ENCODE data around the gene SOCS6. TPM values are rescaled to one million over a fixed set of nuclear protein-coding genes. Genes with fewer than 3 reads are reported as not detected.

The SOCS6 gene
- total and polyA plus RNA-seq, 4 donors: 5.9 to 22.8 (median 15.5) TPM

GRCh38 chr18:70280007-70280925 lies 8.6 kb upstream of the SOCS6 start:
- no peaks in the 10 kb centered on the region for H3K9me3 ChIP-seq (ENCODE audit: control insufficient read depth, low read length)
- WGBS, 2 donors: 87 to 94% methylated on average over 5 of the region's 5 CpGs
- intact Hi-C loops (cut with DNase I): no loop called here
- no peaks in the 10 kb centered on the region for H3K4me1 ChIP-seq (ENCODE audit: control insufficient read depth in 1 of 2, insufficient read depth in 2 of 2, low read length in 2 of 2)
- no peaks in the 10 kb centered on the region for H3K36me3 ChIP-seq (ENCODE audit: control insufficient read depth in 1 of 2, insufficient read depth in 2 of 2, low read length in 1 of 2)
- H3K4me3 ChIP-seq (ENCODE audit: low read length in 2 of 2): no peak overlapping the region
- H3K27ac ChIP-seq (ENCODE audit: low read depth in 1 of 2, low read length in 2 of 2): no peak overlapping the region
- DNase-seq (no peak), ATAC-seq (ENCODE audit: low FRiP score) (no peak)
- no peaks in the 10 kb centered on the region for H3K27me3 ChIP-seq (ENCODE audit: control insufficient read depth in 1 of 2, insufficient read depth in 2 of 2, low read length in 1 of 2)

DNA sequence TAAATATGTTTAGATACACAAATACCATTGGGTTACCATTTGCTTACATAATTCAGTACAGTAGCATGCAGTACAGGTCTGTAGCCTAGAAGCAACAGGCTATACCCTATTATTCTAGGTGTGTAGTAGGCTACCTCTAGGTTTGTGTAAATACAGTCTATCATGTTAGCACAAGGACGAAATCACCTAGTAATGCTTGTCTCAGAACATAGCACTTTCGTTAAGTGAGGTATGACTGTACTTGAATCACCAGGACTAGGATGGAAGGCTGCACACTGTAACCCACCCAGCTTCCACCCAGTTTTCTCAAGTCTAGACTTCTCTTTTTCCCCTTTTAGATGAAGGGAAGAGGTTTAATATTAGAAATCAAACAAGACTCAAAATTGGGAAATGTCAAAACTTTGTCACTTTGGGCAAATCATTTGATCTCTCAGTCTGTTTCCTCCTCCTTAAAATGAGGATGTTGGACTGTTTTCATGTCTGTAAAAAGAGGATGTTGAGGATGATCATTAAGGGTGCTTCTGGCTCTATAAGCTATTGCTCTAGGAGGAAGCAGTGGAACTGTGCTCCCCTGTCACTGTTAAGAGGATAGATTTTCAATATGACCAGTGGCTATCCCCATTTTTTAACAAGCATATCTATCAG lies 3.7 kb upstream of the SOCS6 start:
- no peak for DNase-seq
- no peaks in the 10 kb centered on the region for H3K9me3 ChIP-seq (ENCODE audit: control insufficient read depth, low read length)
- no peak overlapping the region for H3K27ac ChIP-seq (ENCODE audit: low read depth in 1 of 2, low read length in 2 of 2)
- intact Hi-C loops (cut with DNase I): loop anchor here (5.0 kb wide), 4 partner anchors 42 to 147 kb away; no protein-coding TSS in a partner anchor
- H3K4me3 ChIP-seq (ENCODE audit: low read length in 2 of 2): no peak overlapping the region
- no peaks in the 10 kb centered on the region for H3K27me3 ChIP-seq (ENCODE audit: control insufficient read depth in 1 of 2, insufficient read depth in 2 of 2, low read length in 1 of 2)
- H3K4me1 ChIP-seq (ENCODE audit: control insufficient read depth in 1 of 2, insufficient read depth in 2 of 2, low read length in 2 of 2): no peaks in the 10 kb centered on the region
- ATAC-seq (ENCODE audit: low FRiP score): no peak
- no peaks in the 10 kb centered on the region for H3K36me3 ChIP-seq (ENCODE audit: control insufficient read depth in 1 of 2, insufficient read depth in 2 of 2, low read length in 1 of 2)
- whole genome bisulfite sequencing, 2 donors: 85 to 87% methylated on average over 2 of the region's 2 CpGs

DNA sequence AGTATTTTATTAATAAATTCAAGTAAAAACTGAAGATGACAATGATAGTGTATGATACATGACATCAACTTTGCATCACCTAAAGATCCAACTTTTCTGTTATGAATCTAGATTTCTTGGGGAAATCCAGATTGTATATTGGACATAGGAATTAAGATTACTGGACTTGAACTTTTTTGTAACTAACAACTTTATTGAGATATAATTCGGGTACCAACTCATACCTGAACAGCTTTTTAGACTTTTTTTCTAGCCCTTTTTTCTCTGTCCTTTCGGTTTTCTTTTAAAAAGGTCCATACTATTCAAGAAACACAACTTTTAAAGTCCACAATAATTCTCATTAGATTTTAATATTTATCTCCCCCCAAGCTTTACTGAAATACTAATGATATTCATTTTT lies 1.1 kb upstream of the SOCS6 start:
- no peaks in the 10 kb centered on the region for H3K9me3 ChIP-seq (ENCODE audit: control insufficient read depth, low read length)
- WGBS, 2 donors: 91 to 93% methylated on average over 2 of the region's 2 CpGs
- H3K27me3 ChIP-seq (ENCODE audit: control insufficient read depth in 1 of 2, insufficient read depth in 2 of 2, low read length in 1 of 2): no peaks in the 10 kb centered on the region
- ATAC-seq (ENCODE audit: low FRiP score): no peak
- intact Hi-C loops (cut with DNase I): loop anchor here (5.0 kb wide), 4 partner anchors 40 to 145 kb away; no protein-coding TSS in a partner anchor
- DNase-seq: no peak
- H3K4me3 ChIP-seq (ENCODE audit: low read length in 2 of 2): no peak overlapping the region
- peaks cover 0 to 5% of the 10 kb centered on the region in 2 donors for H3K4me1 ChIP-seq (ENCODE audit: control insufficient read depth in 1 of 2, insufficient read depth in 2 of 2, low read length in 2 of 2)
- no peaks in the 10 kb centered on the region for H3K36me3 ChIP-seq (ENCODE audit: control insufficient read depth in 1 of 2, insufficient read depth in 2 of 2, low read length in 1 of 2)
- no peak overlapping the region for H3K27ac ChIP-seq (ENCODE audit: low read depth in 1 of 2, low read length in 2 of 2)

DNA sequence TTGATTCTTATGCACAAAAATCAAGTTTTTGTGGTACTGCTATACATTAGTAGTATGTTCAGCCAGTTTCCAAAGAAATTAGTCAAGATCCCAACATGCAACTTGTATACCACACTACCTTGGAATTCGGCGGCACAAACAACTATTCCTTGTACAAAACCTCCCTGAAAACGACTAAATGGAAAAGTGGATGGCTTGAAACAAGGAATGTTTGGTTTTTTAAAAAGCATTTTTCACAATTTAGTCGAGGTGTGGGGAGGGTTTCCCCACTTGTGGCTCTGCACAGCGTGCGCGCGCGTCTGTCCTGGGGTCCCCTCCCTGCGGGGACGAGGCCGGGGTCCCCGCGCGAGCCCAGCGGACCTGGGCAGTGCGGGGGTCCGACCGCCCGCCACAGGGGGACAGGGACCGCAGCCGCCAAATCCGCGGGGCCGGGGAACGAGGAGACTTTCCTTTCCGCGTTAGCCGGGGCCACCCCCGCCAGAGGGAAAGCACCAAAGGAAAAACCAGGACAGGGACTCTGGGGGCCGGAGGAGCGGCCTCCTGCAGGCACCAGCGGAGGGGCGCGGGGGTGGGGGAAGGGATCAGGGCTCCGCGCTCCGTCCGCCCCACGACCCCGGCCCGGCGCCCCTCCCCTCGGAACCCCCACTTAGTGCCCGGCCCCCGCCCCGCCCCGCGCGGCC lies 534 bp upstream of the SOCS6 start:
- peaks cover 0 to 5% of the 10 kb centered on the region in 2 donors for H3K4me1 ChIP-seq (ENCODE audit: control insufficient read depth in 1 of 2, insufficient read depth in 2 of 2, low read length in 2 of 2)
- DNase-seq (peak; percentile 58 to 83), ATAC-seq (ENCODE audit: low FRiP score) (peak; percentile 51)
- H3K4me3 ChIP-seq (ENCODE audit: low read length in 2 of 2): peak overlapping the region; percentile 93 to 96
- intact Hi-C loops (cut with DNase I): loop anchor here (5.0 kb wide), 4 partner anchors 39 to 144 kb away; no protein-coding TSS in a partner anchor
- H3K9me3 ChIP-seq (ENCODE audit: control insufficient read depth, low read length): no peaks in the 10 kb centered on the region
- H3K27me3 ChIP-seq (ENCODE audit: control insufficient read depth in 1 of 2, insufficient read depth in 2 of 2, low read length in 1 of 2): no peaks in the 10 kb centered on the region
- peak overlapping the region; percentile 87 to 91 for H3K27ac ChIP-seq (ENCODE audit: low read depth in 1 of 2, low read length in 2 of 2)
- no peaks in the 10 kb centered on the region for H3K36me3 ChIP-seq (ENCODE audit: control insufficient read depth in 1 of 2, insufficient read depth in 2 of 2, low read length in 1 of 2)
- 1% methylated on average over 39 to 50 of the region's 50 CpGs for WGBS, 2 donors

DNA sequence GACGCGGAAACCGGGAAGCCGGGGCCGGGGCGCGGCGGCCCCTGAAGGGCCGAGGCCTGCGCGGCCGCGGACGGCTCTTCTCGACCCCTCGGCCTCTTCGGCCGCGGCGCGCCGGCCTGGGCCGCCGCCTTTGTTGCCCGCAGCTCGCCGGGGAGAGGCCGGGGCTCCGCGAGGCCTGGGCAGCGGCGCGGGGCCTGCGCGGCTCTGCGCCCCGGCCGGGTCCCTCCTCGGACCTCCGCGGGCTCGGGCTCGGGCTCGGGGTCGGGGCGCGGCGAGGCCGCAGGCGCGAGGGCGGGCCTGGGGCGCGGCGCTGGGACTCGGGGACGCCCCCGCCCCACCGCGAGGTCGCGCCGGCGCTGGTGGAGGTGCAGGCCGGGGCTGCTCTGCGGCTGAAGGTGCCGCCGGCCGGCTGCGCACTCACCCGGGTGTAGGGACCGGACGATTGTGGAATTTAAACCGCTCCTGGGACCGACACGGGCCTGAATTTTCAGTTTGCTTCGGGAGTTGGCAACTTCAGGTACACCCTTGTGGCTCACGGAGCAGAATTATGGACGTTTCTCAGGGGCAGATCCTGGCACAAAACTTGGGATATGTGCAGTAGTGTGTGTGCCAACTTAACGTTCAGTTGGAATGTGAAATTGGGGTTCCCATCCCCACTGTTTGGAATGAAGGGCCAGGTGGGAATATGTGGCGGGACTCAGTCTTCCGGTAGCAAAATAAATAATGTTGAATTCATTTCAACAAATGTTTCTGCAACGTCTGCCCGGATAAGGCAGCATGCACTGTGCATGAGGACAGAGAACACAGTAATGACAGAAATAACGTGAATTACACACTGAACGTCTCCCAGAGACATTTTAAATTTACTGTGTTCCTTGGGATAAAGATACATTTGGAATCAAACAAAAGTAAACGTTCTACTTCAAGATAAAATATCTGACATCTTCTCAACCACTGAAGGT lies 787 bp downstream of the SOCS6 start:
- Histone ChIP-seq H3K27me3 (ENCODE audit: control insufficient read depth in 1 of 2, insufficient read depth in 2 of 2, low read length in 1 of 2) (no peaks in the 10 kb centered on the region), H3K4me3 (ENCODE audit: low read length in 2 of 2) (peak overlapping the region; percentile 93 to 96), H3K4me1 (ENCODE audit: control insufficient read depth in 1 of 2, insufficient read depth in 2 of 2, low read length in 2 of 2) (peaks cover 0 to 5% of the 10 kb centered on the region in 2 donors), H3K27ac (ENCODE audit: low read depth in 1 of 2, low read length in 2 of 2) (peak overlapping the region; percentile 58 to 91), H3K9me3 (ENCODE audit: control insufficient read depth, low read length) (no peaks in the 10 kb centered on the region), H3K36me3 (ENCODE audit: control insufficient read depth in 1 of 2, insufficient read depth in 2 of 2, low read length in 1 of 2) (no peaks in the 10 kb centered on the region)
- peak; percentile 59 to 77 for DNase-seq
- intact Hi-C loops (cut with DNase I): loop anchor here (2.0 to 5.0 kb wide), 5 partner anchors 38 to 143 kb away; no protein-coding TSS in a partner anchor
- 0 to 1% methylated on average over 51 to 87 of the region's 87 CpGs for WGBS, 2 donors
- peak; percentile 61 for ATAC-seq (ENCODE audit: low FRiP score)

DNA sequence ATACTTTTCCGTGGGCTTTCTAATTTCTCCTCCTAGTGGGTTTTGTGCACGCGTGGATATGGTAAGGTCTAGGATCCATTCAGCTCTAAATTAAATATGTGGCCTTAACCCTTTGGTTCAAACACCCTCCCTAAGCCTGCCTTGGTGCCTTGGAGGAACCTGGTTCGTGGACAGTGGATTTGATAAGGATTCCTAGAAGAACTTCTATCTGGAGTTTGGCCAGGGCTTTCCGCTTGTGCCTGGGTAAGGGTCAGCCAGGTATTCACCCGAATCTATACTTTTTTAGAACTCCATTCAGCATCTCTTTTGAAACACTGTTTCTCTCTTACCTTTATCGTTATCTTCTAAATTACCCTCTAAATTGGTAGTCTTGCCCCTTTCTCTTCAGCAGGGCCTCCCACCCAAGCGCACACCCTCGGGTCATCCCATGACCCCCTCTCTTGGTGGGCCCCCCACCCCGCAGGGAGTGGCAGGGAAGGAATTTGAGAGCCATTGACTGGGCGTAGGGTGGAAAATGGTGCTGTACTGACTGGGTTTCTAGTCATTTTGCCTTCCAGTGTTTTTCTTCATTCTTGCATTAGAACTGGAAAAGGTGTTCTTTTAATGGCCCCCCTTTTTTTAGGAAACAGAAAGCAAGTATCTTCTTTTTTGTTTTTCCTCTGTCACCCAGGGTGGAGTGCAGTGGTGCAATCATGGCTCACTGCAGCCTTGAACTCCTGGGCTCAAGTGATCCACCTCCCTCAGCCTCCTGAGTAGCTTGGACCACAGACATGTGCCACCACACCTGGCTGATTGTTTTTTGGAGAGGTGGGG lies 1.8 kb downstream of the SOCS6 start:
- ATAC-seq (ENCODE audit: low FRiP score): no peak
- no peaks in the 10 kb centered on the region for H3K9me3 ChIP-seq (ENCODE audit: control insufficient read depth, low read length)
- no peaks in the 10 kb centered on the region for H3K36me3 ChIP-seq (ENCODE audit: control insufficient read depth in 1 of 2, insufficient read depth in 2 of 2, low read length in 1 of 2)
- no peak for DNase-seq
- no peaks in the 10 kb centered on the region for H3K27me3 ChIP-seq (ENCODE audit: control insufficient read depth in 1 of 2, insufficient read depth in 2 of 2, low read length in 1 of 2)
- intact Hi-C loops (cut with DNase I): loop anchor here in 1 of 2 donors (2.0 kb wide), 1 partner anchor 84 kb away; no protein-coding TSS in a partner anchor
- no peak overlapping the region for H3K4me3 ChIP-seq (ENCODE audit: low read length in 2 of 2)
- H3K27ac ChIP-seq (ENCODE audit: low read depth in 1 of 2, low read length in 2 of 2): no peak overlapping the region
- H3K4me1 ChIP-seq (ENCODE audit: control insufficient read depth in 1 of 2, insufficient read depth in 2 of 2, low read length in 2 of 2): peaks cover 0 to 5% of the 10 kb centered on the region in 2 donors
- 59 to 60% methylated on average over 11 of the region's 11 CpGs for whole genome bisulfite sequencing, 2 donors

DNA sequence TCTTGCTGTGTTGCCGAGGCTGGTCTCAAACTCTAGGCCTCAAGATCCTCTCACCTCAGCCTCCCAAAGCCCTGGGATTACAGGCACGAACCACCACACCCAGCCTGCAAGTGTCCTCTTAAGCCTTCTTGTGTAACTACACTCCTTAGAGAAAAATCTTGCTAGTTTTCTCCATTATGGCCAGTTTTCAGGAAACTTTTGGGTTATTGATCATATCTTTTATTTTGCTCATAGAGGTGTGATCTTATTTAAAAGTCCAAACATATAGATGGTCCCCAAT lies 2.4 kb downstream of the SOCS6 start:
- H3K27me3 ChIP-seq (ENCODE audit: control insufficient read depth in 1 of 2, insufficient read depth in 2 of 2, low read length in 1 of 2): no peaks in the 10 kb centered on the region
- no peak overlapping the region for H3K4me3 ChIP-seq (ENCODE audit: low read length in 2 of 2)
- no peak for DNase-seq
- 89 to 95% methylated on average over 2 of the region's 2 CpGs for WGBS, 2 donors
- H3K27ac ChIP-seq (ENCODE audit: low read depth in 1 of 2, low read length in 2 of 2): no peak overlapping the region
- no peaks in the 10 kb centered on the region for H3K36me3 ChIP-seq (ENCODE audit: control insufficient read depth in 1 of 2, insufficient read depth in 2 of 2, low read length in 1 of 2)
- intact Hi-C loops (cut with DNase I): loop anchor here in 1 of 2 donors (2.0 kb wide), 1 partner anchor 84 kb away; no protein-coding TSS in a partner anchor
- no peak for ATAC-seq (ENCODE audit: low FRiP score)
- H3K4me1 ChIP-seq (ENCODE audit: control insufficient read depth in 1 of 2, insufficient read depth in 2 of 2, low read length in 2 of 2): peaks cover 0 to 5% of the 10 kb centered on the region in 2 donors
- H3K9me3 ChIP-seq (ENCODE audit: control insufficient read depth, low read length): no peaks in the 10 kb centered on the region

Data from aorta (tissue), 5 donors.